ENCODE measurements around the gene PRPF31. TPM values are rescaled to one million over a fixed set of nuclear protein-coding genes. Genes with fewer than 3 reads are reported as not detected.

PRPF31 gene
- total RNA-seq, 4 donors from 2014 or later: 49.6 to 75.3 (median 55.4) TPM

GRCh38 chr19:54149021-54149812 is 33.7 kb downstream of the PRPF31 start:
- TF ChIP-seq CTCF (IDR thresholded peaks at IDR 0.05): no peak
- no peak for TF ChIP-seq POLR2A (IDR thresholded peaks at IDR 0.05)
- no peak for TF ChIP-seq EP300 (IDR thresholded peaks at IDR 0.05)
- TF ChIP-seq POLR2AphosphoS5 (IDR thresholded peaks at IDR 0.05): no peak
- H3K4me3 ChIP-seq: no peak overlapping the region
- H3K9me3 ChIP-seq: no peaks in the 10 kb centered on the region
- H3K36me3 ChIP-seq: peaks cover 100% of the 10 kb centered on the region
- WGBS: 81% methylated on average over 12 of the region's 12 CpGs
- H3K27me3 ChIP-seq: no peaks in the 10 kb centered on the region
- no peaks in the 10 kb centered on the region for H3K4me1 ChIP-seq
- H3K27ac ChIP-seq: no peak overlapping the region
- no peak for DNase-seq (ENCODE audit: low spot score in 2 of 2)

- 86% methylated on average over 19 of the region's 23 CpGs for WGBS
- TF ChIP-seq POLR2AphosphoS5 (IDR thresholded peaks at IDR 0.05): no peak
- TF ChIP-seq EP300 (IDR thresholded peaks at IDR 0.05): no peak
- no peak for TF ChIP-seq CTCF (IDR thresholded peaks at IDR 0.05)
- TF ChIP-seq POLR2A (IDR thresholded peaks at IDR 0.05): no peak
- H3K4me3 ChIP-seq: no peak overlapping the region
- no peak for DNase-seq (ENCODE audit: low spot score in 2 of 2)
- no peak overlapping the region for H3K27ac ChIP-seq
- no peaks in the 10 kb centered on the region for H3K9me3 ChIP-seq
- H3K27me3 ChIP-seq: no peaks in the 10 kb centered on the region
- H3K36me3 ChIP-seq: peaks cover 100% of the 10 kb centered on the region
- H3K4me1 ChIP-seq: peaks cover 2% of the 10 kb centered on the region
Measured at GRCh38 chr19:54151362-54152035, 35.9 kb downstream of the PRPF31 start.

- Histone ChIP-seq H3K27me3 (no peaks in the 10 kb centered on the region), H3K4me1 (peaks cover 10% of the 10 kb centered on the region), H3K9me3 (no peaks in the 10 kb centered on the region), H3K36me3 (peaks cover 100% of the 10 kb centered on the region), H3K4me3 (no peak overlapping the region), H3K27ac (no peak overlapping the region)
- no peak for DNase-seq (ENCODE audit: low spot score in 2 of 2)
- TF ChIP-seq CTCF (IDR thresholded peaks at IDR 0.05) (no peak), POLR2A (IDR thresholded peaks at IDR 0.05) (no peak), POLR2AphosphoS5 (IDR thresholded peaks at IDR 0.05) (no peak), EP300 (IDR thresholded peaks at IDR 0.05) (no peak)
- 80% methylated on average over 1 of the region's 12 CpGs for WGBS
Measured at GRCh38 chr19:54152267-54152666, 36.7 kb downstream of the PRPF31 start.

- WGBS: 86% methylated on average over 19 of the region's 25 CpGs
- Histone ChIP-seq H3K36me3 (peaks cover 96% of the 10 kb centered on the region), H3K9me3 (no peaks in the 10 kb centered on the region), H3K27ac (no peak overlapping the region), H3K4me1 (peaks cover 12% of the 10 kb centered on the region), H3K4me3 (no peak overlapping the region), H3K27me3 (no peaks in the 10 kb centered on the region)
- TF ChIP-seq POLR2A (IDR thresholded peaks at IDR 0.05) (no peak), EP300 (IDR thresholded peaks at IDR 0.05) (no peak), POLR2AphosphoS5 (IDR thresholded peaks at IDR 0.05) (no peak), CTCF (IDR thresholded peaks at IDR 0.05) (no peak)
- DNase-seq (ENCODE audit: low spot score in 2 of 2): no peak
Measured at GRCh38 chr19:54152878-54153524, 37.4 kb downstream of the PRPF31 start.

All from suprapubic skin (tissue), 4 donors.